IMR-90 (cell line): ENCODE results near the gene UBR4.

ENCODE experiments used
- BHLHE40 ChIP-seq: fragments of 150-350 bp; IDR thresholded peaks from 2 replicates; pipeline ENCODE4 v1.6.1; 2016; ENCODE audit warnings: mild to moderate bottlenecking, low read depth, low read length
- FOS ChIP-seq: fragments of 150-350 bp; IDR thresholded peaks from 2 replicates; pipeline ENCODE4 v1.6.1; 2016; ENCODE audit warnings: low read depth, low read length
- MXI1 ChIP-seq: IDR thresholded peaks from 2 replicates; pipeline ENCODE4 v1.6.1; 2012; ENCODE audit warnings: low read depth, mild to moderate bottlenecking, low read length, moderate library complexity, borderline replicate concordance
- RAD21 ChIP-seq: IDR thresholded peaks from 2 replicates; pipeline ENCODE4 v1.6.1; 2012; ENCODE audit warnings: low read length, improper control_type of control experiment
- RCOR1 ChIP-seq: IDR thresholded peaks from 2 replicates; pipeline ENCODE4 v1.6.1; 2012; ENCODE audit warnings: mild to moderate bottlenecking, low read length, improper control_type of control experiment; ENCODE audit not compliant: insufficient replicate concordance
- TF ChIP-seq, protein P1 (sequence below): conservative IDR thresholded peaks from 2 replicates; pipeline ENCODE4 v1.5.1; 2012; ENCODE audit warnings: mild to moderate bottlenecking, low read depth, low read length, improper control_type of control experiment

DNA sequence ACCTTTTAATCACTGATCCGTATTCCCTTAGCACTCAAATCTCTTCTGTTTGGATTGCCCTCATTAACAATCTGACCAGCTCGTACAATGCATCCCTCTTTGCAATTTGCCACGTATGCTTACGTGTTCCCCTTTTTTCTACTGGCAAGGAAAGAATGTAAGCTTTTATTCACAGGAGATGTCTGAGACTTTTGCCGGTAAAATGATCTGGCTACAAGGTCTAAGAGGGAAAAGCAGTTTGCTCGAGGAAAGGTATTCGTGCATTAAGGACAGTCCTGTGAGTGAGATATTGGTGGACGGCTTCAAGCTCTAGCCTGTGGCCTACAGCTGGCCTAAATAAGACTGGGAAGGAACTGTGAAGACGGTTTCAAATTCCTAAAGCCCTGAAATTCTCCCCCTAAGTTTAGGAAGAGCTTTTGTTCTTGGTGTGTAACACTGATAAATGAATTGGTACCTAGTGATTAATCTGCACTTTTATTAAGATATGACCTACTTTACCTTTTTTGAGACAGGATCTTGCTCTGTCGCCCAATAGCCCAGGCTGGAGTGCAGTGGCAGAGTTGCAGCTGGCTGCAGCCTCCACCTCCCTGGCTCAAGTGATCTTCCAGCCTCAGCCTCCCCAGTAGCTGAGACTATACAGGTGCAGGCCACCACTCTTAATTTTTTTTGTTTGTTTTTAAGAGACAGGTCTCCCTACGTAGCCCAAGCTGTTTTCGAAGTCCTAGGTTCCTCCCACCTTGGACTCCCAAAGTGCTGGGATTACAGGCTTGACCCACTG, 895 bp upstream of the UBR4 start:
- TF ChIP-seq MXI1 (no peak), FOS (no peak), BHLHE40 (no peak), RAD21 (no peak), RCOR1 (no peak)
- TF ChIP-seq, protein P1, sequence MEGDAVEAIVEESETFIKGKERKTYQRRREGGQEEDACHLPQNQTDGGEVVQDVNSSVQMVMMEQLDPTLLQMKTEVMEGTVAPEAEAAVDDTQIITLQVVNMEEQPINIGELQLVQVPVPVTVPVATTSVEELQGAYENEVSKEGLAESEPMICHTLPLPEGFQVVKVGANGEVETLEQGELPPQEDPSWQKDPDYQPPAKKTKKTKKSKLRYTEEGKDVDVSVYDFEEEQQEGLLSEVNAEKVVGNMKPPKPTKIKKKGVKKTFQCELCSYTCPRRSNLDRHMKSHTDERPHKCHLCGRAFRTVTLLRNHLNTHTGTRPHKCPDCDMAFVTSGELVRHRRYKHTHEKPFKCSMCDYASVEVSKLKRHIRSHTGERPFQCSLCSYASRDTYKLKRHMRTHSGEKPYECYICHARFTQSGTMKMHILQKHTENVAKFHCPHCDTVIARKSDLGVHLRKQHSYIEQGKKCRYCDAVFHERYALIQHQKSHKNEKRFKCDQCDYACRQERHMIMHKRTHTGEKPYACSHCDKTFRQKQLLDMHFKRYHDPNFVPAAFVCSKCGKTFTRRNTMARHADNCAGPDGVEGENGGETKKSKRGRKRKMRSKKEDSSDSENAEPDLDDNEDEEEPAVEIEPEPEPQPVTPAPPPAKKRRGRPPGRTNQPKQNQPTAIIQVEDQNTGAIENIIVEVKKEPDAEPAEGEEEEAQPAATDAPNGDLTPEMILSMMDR: no peak
